ENCODE results near the gene MCTP1.

DNA sequence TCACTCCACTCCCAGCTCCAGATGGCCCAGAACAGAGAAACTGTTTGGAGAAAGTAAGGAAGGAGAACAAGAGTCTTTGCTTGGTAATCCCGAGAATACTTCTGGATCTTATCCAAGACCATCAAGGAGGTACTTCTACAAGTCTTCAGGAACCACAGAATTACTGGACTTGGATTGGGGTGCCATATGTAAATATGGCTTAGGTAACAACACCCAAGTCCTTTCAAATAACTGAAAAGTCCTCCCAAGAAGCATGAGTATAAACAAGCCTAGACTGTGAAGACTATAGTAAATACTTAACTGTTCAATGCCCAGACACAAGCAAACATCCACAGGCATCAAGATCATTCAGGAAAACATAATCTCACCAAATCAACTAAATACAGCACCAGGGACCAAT lies 170.0 kb downstream of the MCTP1 start:
- TF ChIP-seq EZH2 (IDR thresholded peaks at IDR 0.05), result no peak
- no peak for TF ChIP-seq POLR2AphosphoS5 (IDR thresholded peaks at IDR 0.05; ENCODE audit: borderline replicate concordance, low read depth, low read length)
- TF ChIP-seq FOXP2 (optimal IDR thresholded peaks at IDR 0.05; ENCODE audit: control extremely low read depth, extremely low read length, insufficient read depth), result no peak
